ENCODE data around the gene DMD.

DNA sequence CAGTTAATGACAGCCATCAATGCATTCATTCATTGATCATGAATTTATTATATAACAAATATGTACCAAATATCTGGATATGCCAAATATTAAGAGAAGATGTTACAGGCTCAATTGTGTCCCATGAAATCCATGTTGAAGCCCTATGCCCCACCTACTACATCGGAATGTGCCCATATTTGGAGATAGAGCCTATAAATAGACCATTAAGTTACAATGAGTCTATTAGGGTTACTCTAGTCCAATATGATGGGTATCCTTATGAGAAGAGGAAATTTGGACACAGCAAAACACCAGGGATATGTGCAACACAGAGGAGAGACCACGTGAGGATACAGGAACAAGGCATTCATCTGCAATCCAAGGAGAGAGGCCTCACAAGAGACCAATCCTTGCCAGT, 634.5 kb downstream of the DMD start:
- TF ChIP-seq EZH2 (IDR thresholded peaks at IDR 0.05; ENCODE audit: borderline replicate concordance, insufficient read depth, low read depth, low read length, poor library complexity, severe bottlenecking) = no peak
- TF ChIP-seq, protein P1, sequence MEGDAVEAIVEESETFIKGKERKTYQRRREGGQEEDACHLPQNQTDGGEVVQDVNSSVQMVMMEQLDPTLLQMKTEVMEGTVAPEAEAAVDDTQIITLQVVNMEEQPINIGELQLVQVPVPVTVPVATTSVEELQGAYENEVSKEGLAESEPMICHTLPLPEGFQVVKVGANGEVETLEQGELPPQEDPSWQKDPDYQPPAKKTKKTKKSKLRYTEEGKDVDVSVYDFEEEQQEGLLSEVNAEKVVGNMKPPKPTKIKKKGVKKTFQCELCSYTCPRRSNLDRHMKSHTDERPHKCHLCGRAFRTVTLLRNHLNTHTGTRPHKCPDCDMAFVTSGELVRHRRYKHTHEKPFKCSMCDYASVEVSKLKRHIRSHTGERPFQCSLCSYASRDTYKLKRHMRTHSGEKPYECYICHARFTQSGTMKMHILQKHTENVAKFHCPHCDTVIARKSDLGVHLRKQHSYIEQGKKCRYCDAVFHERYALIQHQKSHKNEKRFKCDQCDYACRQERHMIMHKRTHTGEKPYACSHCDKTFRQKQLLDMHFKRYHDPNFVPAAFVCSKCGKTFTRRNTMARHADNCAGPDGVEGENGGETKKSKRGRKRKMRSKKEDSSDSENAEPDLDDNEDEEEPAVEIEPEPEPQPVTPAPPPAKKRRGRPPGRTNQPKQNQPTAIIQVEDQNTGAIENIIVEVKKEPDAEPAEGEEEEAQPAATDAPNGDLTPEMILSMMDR (IDR thresholded peaks at IDR 0.05) = no peak
